GM19023 (cell line): ENCODE measurements around the gene CAMKMT.

Source experiments
- ATAC-seq: cut with Tn5 transposase; IDR thresholded peaks from one replicate; pipeline ENCODE4 v1.9.1; 2021; ENCODE audit warnings: mild to moderate bottlenecking, moderate library complexity; ENCODE audit not compliant: unreplicated experiment

The CAMKMT gene

GRCh38 chr2:44548221-44549098 is 186.7 kb downstream of the CAMKMT start:
- ATAC-seq: no peak

GRCh38 chr2:44549099-44549471 is 187.3 kb downstream of the CAMKMT start:
- ATAC-seq: no peak

GRCh38 chr2:44549856-44550255 is 188.1 kb downstream of the CAMKMT start:
- ATAC-seq: no peak

GRCh38 chr2:44550561-44550960 is 188.8 kb downstream of the CAMKMT start:
- no peak for ATAC-seq

- no peak for ATAC-seq
These were observed 189.8 kb downstream of the CAMKMT start for GRCh38 chr2:44551497-44551896.

GRCh38 chr2:44553456-44553855 is 191.7 kb downstream of the CAMKMT start:
- no peak for ATAC-seq

GRCh38 chr2:44555700-44556099 is 194.0 kb downstream of the CAMKMT start:
- no peak for ATAC-seq

- no peak for ATAC-seq
These were observed 197.4 kb downstream of the CAMKMT start for GRCh38 chr2:44559108-44559507.

- no peak for ATAC-seq
These were observed 198.6 kb downstream of the CAMKMT start for GRCh38 chr2:44560352-44560751.

GRCh38 chr2:44560941-44561340 is 199.2 kb downstream of the CAMKMT start:
- no peak for ATAC-seq

GRCh38 chr2:44562737-44563136 is 201.0 kb downstream of the CAMKMT start:
- no peak for ATAC-seq

- no peak for ATAC-seq
These were observed 203.0 kb downstream of the CAMKMT start for GRCh38 chr2:44564752-44565151.

- no peak for ATAC-seq
These were observed 204.3 kb downstream of the CAMKMT start for GRCh38 chr2:44566059-44566458.

GRCh38 chr2:44569491-44569890 is 207.7 kb downstream of the CAMKMT start:
- ATAC-seq: no peak

GRCh38 chr2:44570271-44570670 is 208.5 kb downstream of the CAMKMT start:
- ATAC-seq: no peak

- ATAC-seq: no peak
These were observed 209.0 kb downstream of the CAMKMT start for GRCh38 chr2:44570777-44571176.

- no peak for ATAC-seq
These were observed 210.6 kb downstream of the CAMKMT start for GRCh38 chr2:44572196-44572900.

GRCh38 chr2:44573996-44574395 is 212.2 kb downstream of the CAMKMT start:
- no peak for ATAC-seq

GRCh38 chr2:44578471-44579093 is 216.8 kb downstream of the CAMKMT start:
- no peak for ATAC-seq

- no peak for ATAC-seq
These were observed 217.5 kb downstream of the CAMKMT start for GRCh38 chr2:44579115-44579836.

- no peak for ATAC-seq
These were observed 218.1 kb downstream of the CAMKMT start for GRCh38 chr2:44579837-44580230.
